ENCODE measurements around the gene ARHGAP28. TPM values are rescaled to one million over a fixed set of nuclear protein-coding genes. Genes with fewer than 3 reads are reported as not detected.

ARHGAP28 gene
- total RNA-seq, 1 experiment from 2014 or later: not detected

GRCh38 chr18:6940451-6940850 is 210.9 kb downstream of the ARHGAP28 start:
- TF ChIP-seq EZH2 (IDR thresholded peaks at IDR 0.05; ENCODE audit: borderline replicate concordance, low read depth, low read length, poor library complexity, severe bottlenecking) (no peak), CTCF (conservative IDR thresholded peaks at IDR 0.05; ENCODE audit: low read depth, low read length) (no peak)
- Histone ChIP-seq H3K4me3 (ENCODE audit: low read depth, low read length, poor library complexity, severe bottlenecking) (no peak overlapping the region), H3K4me1 (ENCODE audit: insufficient read depth, low read length, poor library complexity, severe bottlenecking) (no peaks in the 10 kb centered on the region), H3K27ac (ENCODE audit: low read depth, low read length, poor library complexity, severe bottlenecking) (no peak overlapping the region), H3K9me3 (ENCODE audit: low read depth, low read length, poor library complexity, severe bottlenecking) (peaks cover 6% of the 10 kb centered on the region), H3K27me3 (replicated peaks; ENCODE audit: insufficient read depth, low read depth, low read length, poor library complexity) (no peaks in the 10 kb centered on the region), H3K36me3 (ENCODE audit: insufficient read depth, low read length, poor library complexity, severe bottlenecking) (no peaks in the 10 kb centered on the region)
- ChIA-PET CTCF (no interaction called here), POLR2A (ENCODE audit: low non-redundant PET) (no interaction called here)
- intact Hi-C loops (cut with micrococcal nuclease; ENCODE audit: unreplicated experiment): no loop called here
- DNase-seq (ENCODE audit: low spot score): no peak
- no TSS peak for BruUV-seq (replicated peaks)

GRCh38 chr18:6941996-6942395 is 212.5 kb downstream of the ARHGAP28 start:
- no peaks in the 10 kb centered on the region for H3K36me3 ChIP-seq (ENCODE audit: insufficient read depth, low read length, poor library complexity, severe bottlenecking)
- TF ChIP-seq EZH2 (IDR thresholded peaks at IDR 0.05; ENCODE audit: borderline replicate concordance, low read depth, low read length, poor library complexity, severe bottlenecking): no peak
- H3K4me3 ChIP-seq (ENCODE audit: low read depth, low read length, poor library complexity, severe bottlenecking): no peak overlapping the region
- H3K4me1 ChIP-seq (ENCODE audit: insufficient read depth, low read length, poor library complexity, severe bottlenecking): no peaks in the 10 kb centered on the region
- H3K27me3 ChIP-seq (replicated peaks; ENCODE audit: insufficient read depth, low read depth, low read length, poor library complexity): no peaks in the 10 kb centered on the region
- H3K27ac ChIP-seq (ENCODE audit: low read depth, low read length, poor library complexity, severe bottlenecking): no peak overlapping the region
- no peak for DNase-seq (ENCODE audit: low spot score)
- BruUV-seq (replicated peaks): no TSS peak
- CTCF ChIA-PET: no interaction called here
- peaks cover under 1% of the 10 kb centered on the region for H3K9me3 ChIP-seq (ENCODE audit: low read depth, low read length, poor library complexity, severe bottlenecking)
- intact Hi-C loops (cut with micrococcal nuclease; ENCODE audit: unreplicated experiment): no loop called here
- POLR2A ChIA-PET (ENCODE audit: low non-redundant PET): no interaction called here

GRCh38 chr18:6942742-6943141 is 213.2 kb downstream of the ARHGAP28 start:
- no TSS peak for BruUV-seq (replicated peaks)
- H3K27ac ChIP-seq (ENCODE audit: low read depth, low read length, poor library complexity, severe bottlenecking): no peak overlapping the region
- ChIA-PET CTCF (no interaction called here), POLR2A (ENCODE audit: low non-redundant PET) (no interaction called here)
- H3K4me3 ChIP-seq (ENCODE audit: low read depth, low read length, poor library complexity, severe bottlenecking): no peak overlapping the region
- H3K4me1 ChIP-seq (ENCODE audit: insufficient read depth, low read length, poor library complexity, severe bottlenecking): no peaks in the 10 kb centered on the region
- no peaks in the 10 kb centered on the region for H3K36me3 ChIP-seq (ENCODE audit: insufficient read depth, low read length, poor library complexity, severe bottlenecking)
- intact Hi-C loops (cut with micrococcal nuclease; ENCODE audit: unreplicated experiment): no loop called here
- no peaks in the 10 kb centered on the region for H3K27me3 ChIP-seq (replicated peaks; ENCODE audit: insufficient read depth, low read depth, low read length, poor library complexity)
- no peak for DNase-seq (ENCODE audit: low spot score)
- TF ChIP-seq CTCF (conservative IDR thresholded peaks at IDR 0.05; ENCODE audit: low read depth, low read length) (no peak), EZH2 (IDR thresholded peaks at IDR 0.05; ENCODE audit: borderline replicate concordance, low read depth, low read length, poor library complexity, severe bottlenecking) (no peak)
- no peaks in the 10 kb centered on the region for H3K9me3 ChIP-seq (ENCODE audit: low read depth, low read length, poor library complexity, severe bottlenecking)

- Histone ChIP-seq H3K27ac (ENCODE audit: low read depth, low read length, poor library complexity, severe bottlenecking) (no peak overlapping the region), H3K27me3 (replicated peaks; ENCODE audit: insufficient read depth, low read depth, low read length, poor library complexity) (no peaks in the 10 kb centered on the region), H3K36me3 (ENCODE audit: insufficient read depth, low read length, poor library complexity, severe bottlenecking) (no peaks in the 10 kb centered on the region), H3K4me1 (ENCODE audit: insufficient read depth, low read length, poor library complexity, severe bottlenecking) (no peaks in the 10 kb centered on the region), H3K9me3 (ENCODE audit: low read depth, low read length, poor library complexity, severe bottlenecking) (no peaks in the 10 kb centered on the region), H3K4me3 (ENCODE audit: low read depth, low read length, poor library complexity, severe bottlenecking) (no peak overlapping the region)
- no peak for TF ChIP-seq EZH2 (IDR thresholded peaks at IDR 0.05; ENCODE audit: borderline replicate concordance, low read depth, low read length, poor library complexity, severe bottlenecking)
- no peak for TF ChIP-seq CTCF (conservative IDR thresholded peaks at IDR 0.05; ENCODE audit: low read depth, low read length)
- intact Hi-C loops (cut with micrococcal nuclease; ENCODE audit: unreplicated experiment): no loop called here
- POLR2A ChIA-PET (ENCODE audit: low non-redundant PET): no interaction called here
- no peak for DNase-seq (ENCODE audit: low spot score)
- CTCF ChIA-PET: no interaction called here
- no TSS peak for BruUV-seq (replicated peaks)
Observed at GRCh38 chr18:6943143-6943542, 213.6 kb downstream of the ARHGAP28 start.

Data from A673 (cell line).